ENCODE results near the gene NPB.

DNA sequence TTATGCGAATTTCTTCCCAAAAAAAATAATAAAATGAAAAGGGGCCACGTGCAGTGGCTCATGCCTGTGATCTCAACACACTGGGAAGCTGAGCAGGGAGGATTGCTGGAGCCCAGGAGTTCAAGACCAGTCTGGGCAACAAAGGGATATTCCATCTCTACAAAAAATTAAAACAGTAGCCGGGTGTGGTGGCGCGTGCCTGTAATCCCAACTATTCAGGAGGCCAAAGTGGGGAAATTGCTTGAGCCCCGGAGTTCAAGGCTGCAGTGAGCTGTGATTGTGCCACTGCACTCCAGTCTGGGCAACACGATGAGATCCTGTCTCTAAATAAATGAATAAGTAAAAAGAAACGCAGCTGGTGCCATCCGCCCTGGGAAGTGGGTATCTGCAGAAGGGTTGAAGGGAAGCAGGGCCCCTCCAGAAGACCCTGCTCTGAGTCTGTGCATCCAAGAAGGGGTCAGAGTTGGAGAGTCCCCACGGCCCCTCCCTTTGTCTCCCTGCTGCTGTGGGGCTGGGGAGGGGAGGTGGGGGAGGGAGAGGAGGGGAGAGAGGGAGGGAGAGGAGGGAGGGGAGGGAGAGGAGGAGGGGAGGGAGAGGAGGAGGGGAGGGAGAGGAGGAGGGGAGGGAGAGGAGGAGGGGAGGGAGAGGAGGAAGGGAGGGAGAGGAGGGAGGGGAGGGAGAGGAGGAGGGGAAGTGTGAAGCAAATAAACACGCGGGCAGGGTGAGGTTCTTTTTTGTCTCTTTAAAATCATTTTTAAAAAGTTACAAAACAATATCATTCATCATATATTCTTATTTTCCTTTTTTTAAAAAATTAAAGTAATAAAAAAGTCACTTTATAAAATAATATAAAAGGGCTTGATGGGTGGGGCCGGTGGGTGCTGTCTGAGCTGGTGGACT, 50.0 kb downstream of the NPB start:
- TF ChIP-seq, protein P1, sequence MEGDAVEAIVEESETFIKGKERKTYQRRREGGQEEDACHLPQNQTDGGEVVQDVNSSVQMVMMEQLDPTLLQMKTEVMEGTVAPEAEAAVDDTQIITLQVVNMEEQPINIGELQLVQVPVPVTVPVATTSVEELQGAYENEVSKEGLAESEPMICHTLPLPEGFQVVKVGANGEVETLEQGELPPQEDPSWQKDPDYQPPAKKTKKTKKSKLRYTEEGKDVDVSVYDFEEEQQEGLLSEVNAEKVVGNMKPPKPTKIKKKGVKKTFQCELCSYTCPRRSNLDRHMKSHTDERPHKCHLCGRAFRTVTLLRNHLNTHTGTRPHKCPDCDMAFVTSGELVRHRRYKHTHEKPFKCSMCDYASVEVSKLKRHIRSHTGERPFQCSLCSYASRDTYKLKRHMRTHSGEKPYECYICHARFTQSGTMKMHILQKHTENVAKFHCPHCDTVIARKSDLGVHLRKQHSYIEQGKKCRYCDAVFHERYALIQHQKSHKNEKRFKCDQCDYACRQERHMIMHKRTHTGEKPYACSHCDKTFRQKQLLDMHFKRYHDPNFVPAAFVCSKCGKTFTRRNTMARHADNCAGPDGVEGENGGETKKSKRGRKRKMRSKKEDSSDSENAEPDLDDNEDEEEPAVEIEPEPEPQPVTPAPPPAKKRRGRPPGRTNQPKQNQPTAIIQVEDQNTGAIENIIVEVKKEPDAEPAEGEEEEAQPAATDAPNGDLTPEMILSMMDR (IDR thresholded peaks at IDR 0.05; ENCODE audit: control extremely low read depth in 1 of 3, insufficient read depth in 1 of 3, low read depth in 1 of 3, low read length in 3 of 3) = no peak
- TF ChIP-seq SIN3A (conservative IDR thresholded peaks at IDR 0.05 in 1 of 2, IDR thresholded peaks at IDR 0.05 in 1 of 2; ENCODE audit: low read depth in 1 of 2, low read length in 2 of 2) = no peak
- no peak for TF ChIP-seq CREB1 (IDR thresholded peaks at IDR 0.05)
